ENCODE measurements around the gene NCEH1.

NCEH1 gene

GRCh38 chr3:172641291-172641690 is 69.6 kb downstream of the NCEH1 start:
- no peaks in the 10 kb centered on the region for H3K27me3 ChIP-seq (ENCODE audit: insufficient read depth, low read length)
- H3K36me3 ChIP-seq (ENCODE audit: insufficient read depth, low read length), result no peaks in the 10 kb centered on the region
- no peaks in the 10 kb centered on the region for H3K4me1 ChIP-seq (ENCODE audit: insufficient read depth, low read length)
- H3K4me3 ChIP-seq (ENCODE audit: low read length), result no peak overlapping the region
- no peaks in the 10 kb centered on the region for H3K9me3 ChIP-seq (ENCODE audit: insufficient read depth, low read depth, low read length)
- 91% methylated on average over 5 of the region's 5 CpGs for WGBS
- H3K9ac ChIP-seq (ENCODE audit: low read depth, low read length), result no peak overlapping the region
- H3K27ac ChIP-seq (ENCODE audit: low read depth, low read length), result no peak overlapping the region

GRCh38 chr3:172640751-172641150 is 70.1 kb downstream of the NCEH1 start:
- H3K27me3 ChIP-seq (ENCODE audit: insufficient read depth, low read length), result no peaks in the 10 kb centered on the region
- no peaks in the 10 kb centered on the region for H3K36me3 ChIP-seq (ENCODE audit: insufficient read depth, low read length)
- H3K4me3 ChIP-seq (ENCODE audit: low read length), result no peak overlapping the region
- WGBS, result 93% methylated on average over 4 of the region's 5 CpGs
- H3K4me1 ChIP-seq (ENCODE audit: insufficient read depth, low read length), result no peaks in the 10 kb centered on the region
- H3K9ac ChIP-seq (ENCODE audit: low read depth, low read length), result no peak overlapping the region
- no peaks in the 10 kb centered on the region for H3K9me3 ChIP-seq (ENCODE audit: insufficient read depth, low read depth, low read length)
- no peak overlapping the region for H3K27ac ChIP-seq (ENCODE audit: low read depth, low read length)

- Histone ChIP-seq H3K9me3 (ENCODE audit: insufficient read depth, low read depth, low read length) (no peaks in the 10 kb centered on the region), H3K27ac (ENCODE audit: low read depth, low read length) (no peak overlapping the region), H3K4me1 (ENCODE audit: insufficient read depth, low read length) (no peaks in the 10 kb centered on the region), H3K9ac (ENCODE audit: low read depth, low read length) (no peak overlapping the region), H3K27me3 (ENCODE audit: insufficient read depth, low read length) (no peaks in the 10 kb centered on the region), H3K36me3 (ENCODE audit: insufficient read depth, low read length) (0 out of 2 replicates have a peak, but pooled peaks cover 4% of the 10 kb centered on the region), H3K4me3 (ENCODE audit: low read length) (no peak overlapping the region)
- 93% methylated on average over 3 of the region's 3 CpGs for WGBS
These were observed 75.3 kb downstream of the NCEH1 start for GRCh38 chr3:172635588-172635987.

- H3K27ac ChIP-seq (ENCODE audit: low read depth, low read length), result no peak overlapping the region
- H3K9me3 ChIP-seq (ENCODE audit: insufficient read depth, low read depth, low read length), result no peaks in the 10 kb centered on the region
- no peaks in the 10 kb centered on the region for H3K4me1 ChIP-seq (ENCODE audit: insufficient read depth, low read length)
- no peak overlapping the region for H3K4me3 ChIP-seq (ENCODE audit: low read length)
- no peaks in the 10 kb centered on the region for H3K27me3 ChIP-seq (ENCODE audit: insufficient read depth, low read length)
- H3K9ac ChIP-seq (ENCODE audit: low read depth, low read length), result no peak overlapping the region
- H3K36me3 ChIP-seq (ENCODE audit: insufficient read depth, low read length), result 0 out of 2 replicates have a peak, but pooled peaks cover 4% of the 10 kb centered on the region
- 87% methylated on average over 3 of the region's 3 CpGs for WGBS
These were observed 75.9 kb downstream of the NCEH1 start for GRCh38 chr3:172634948-172635347.

- no peaks in the 10 kb centered on the region for H3K4me1 ChIP-seq (ENCODE audit: insufficient read depth, low read length)
- no peak overlapping the region for H3K27ac ChIP-seq (ENCODE audit: low read depth, low read length)
- 92% methylated on average over 1 of the region's 1 CpG for WGBS
- 0 out of 2 replicates have a peak, but pooled peaks cover 4% of the 10 kb centered on the region for H3K36me3 ChIP-seq (ENCODE audit: insufficient read depth, low read length)
- no peaks in the 10 kb centered on the region for H3K27me3 ChIP-seq (ENCODE audit: insufficient read depth, low read length)
- no peaks in the 10 kb centered on the region for H3K9me3 ChIP-seq (ENCODE audit: insufficient read depth, low read depth, low read length)
- H3K9ac ChIP-seq (ENCODE audit: low read depth, low read length), result no peak overlapping the region
- H3K4me3 ChIP-seq (ENCODE audit: low read length), result no peak overlapping the region
These were observed 80.6 kb downstream of the NCEH1 start for GRCh38 chr3:172630316-172630715.

- Histone ChIP-seq H3K4me1 (ENCODE audit: insufficient read depth, low read length) (no peaks in the 10 kb centered on the region), H3K27me3 (ENCODE audit: insufficient read depth, low read length) (no peaks in the 10 kb centered on the region), H3K4me3 (ENCODE audit: low read length) (no peak overlapping the region), H3K9me3 (ENCODE audit: insufficient read depth, low read depth, low read length) (no peaks in the 10 kb centered on the region), H3K27ac (ENCODE audit: low read depth, low read length) (no peak overlapping the region), H3K9ac (ENCODE audit: low read depth, low read length) (no peak overlapping the region), H3K36me3 (ENCODE audit: insufficient read depth, low read length) (0 out of 2 replicates have a peak, but pooled peaks cover 4% of the 10 kb centered on the region)
- WGBS, result 92% methylated on average over 5 of the region's 5 CpGs
These were observed 81.4 kb downstream of the NCEH1 start for GRCh38 chr3:172629470-172629869.

- peaks cover 8% of the 10 kb centered on the region; the same call in 1 of the 2 replicates for H3K4me1 ChIP-seq (ENCODE audit: insufficient read depth, low read length)
- 93% methylated on average over 3 of the region's 5 CpGs for WGBS
- H3K27ac ChIP-seq (ENCODE audit: low read depth, low read length), result no peak overlapping the region
- H3K9ac ChIP-seq (ENCODE audit: low read depth, low read length), result no peak overlapping the region
- H3K9me3 ChIP-seq (ENCODE audit: insufficient read depth, low read depth, low read length), result no peaks in the 10 kb centered on the region
- H3K4me3 ChIP-seq (ENCODE audit: low read length), result no peak overlapping the region
- no peaks in the 10 kb centered on the region for H3K36me3 ChIP-seq (ENCODE audit: insufficient read depth, low read length)
- no peaks in the 10 kb centered on the region for H3K27me3 ChIP-seq (ENCODE audit: insufficient read depth, low read length)
These were observed 83.6 kb downstream of the NCEH1 start for GRCh38 chr3:172627057-172627809.

- 50% methylated on average over 2 of the region's 3 CpGs for WGBS
- Histone ChIP-seq H3K27ac (ENCODE audit: low read depth, low read length) (no peak overlapping the region), H3K9ac (ENCODE audit: low read depth, low read length) (no peak overlapping the region), H3K4me3 (ENCODE audit: low read length) (no peak overlapping the region), H3K36me3 (ENCODE audit: insufficient read depth, low read length) (no peaks in the 10 kb centered on the region), H3K4me1 (ENCODE audit: insufficient read depth, low read length) (peaks cover 11% of the 10 kb centered on the region), H3K27me3 (ENCODE audit: insufficient read depth, low read length) (no peaks in the 10 kb centered on the region), H3K9me3 (ENCODE audit: insufficient read depth, low read depth, low read length) (no peaks in the 10 kb centered on the region)
These were observed 84.7 kb downstream of the NCEH1 start for GRCh38 chr3:172626021-172626640.

GRCh38 chr3:172625404-172625803 is 85.5 kb downstream of the NCEH1 start:
- no peaks in the 10 kb centered on the region for H3K27me3 ChIP-seq (ENCODE audit: insufficient read depth, low read length)
- no peak overlapping the region for H3K4me3 ChIP-seq (ENCODE audit: low read length)
- H3K9me3 ChIP-seq (ENCODE audit: insufficient read depth, low read depth, low read length), result no peaks in the 10 kb centered on the region
- H3K4me1 ChIP-seq (ENCODE audit: insufficient read depth, low read length), result peaks cover 11% of the 10 kb centered on the region
- no peaks in the 10 kb centered on the region for H3K36me3 ChIP-seq (ENCODE audit: insufficient read depth, low read length)
- WGBS, result 94% methylated on average over 2 of the region's 2 CpGs
- no peak overlapping the region for H3K27ac ChIP-seq (ENCODE audit: low read depth, low read length)
- no peak overlapping the region for H3K9ac ChIP-seq (ENCODE audit: low read depth, low read length)

GRCh38 chr3:172624999-172625398 is 85.9 kb downstream of the NCEH1 start:
- Histone ChIP-seq H3K4me1 (ENCODE audit: insufficient read depth, low read length) (peaks cover 11% of the 10 kb centered on the region), H3K4me3 (ENCODE audit: low read length) (no peak overlapping the region), H3K27me3 (ENCODE audit: insufficient read depth, low read length) (no peaks in the 10 kb centered on the region), H3K27ac (ENCODE audit: low read depth, low read length) (no peak overlapping the region), H3K9me3 (ENCODE audit: insufficient read depth, low read depth, low read length) (no peaks in the 10 kb centered on the region), H3K9ac (ENCODE audit: low read depth, low read length) (no peak overlapping the region), H3K36me3 (ENCODE audit: insufficient read depth, low read length) (no peaks in the 10 kb centered on the region)
- WGBS, result 96% methylated on average over 9 of the region's 9 CpGs

GRCh38 chr3:172622916-172623700 is 87.8 kb downstream of the NCEH1 start:
- Histone ChIP-seq H3K36me3 (ENCODE audit: insufficient read depth, low read length) (no peaks in the 10 kb centered on the region), H3K4me1 (ENCODE audit: insufficient read depth, low read length) (peaks cover 11% of the 10 kb centered on the region), H3K9ac (ENCODE audit: low read depth, low read length) (no peak overlapping the region), H3K27ac (ENCODE audit: low read depth, low read length) (no peak overlapping the region), H3K27me3 (ENCODE audit: insufficient read depth, low read length) (no peaks in the 10 kb centered on the region), H3K9me3 (ENCODE audit: insufficient read depth, low read depth, low read length) (no peaks in the 10 kb centered on the region), H3K4me3 (ENCODE audit: low read length) (no peak overlapping the region)
- 82% methylated on average over 4 of the region's 10 CpGs for WGBS

Measured in HUES64 (cell line).